Transverse colon (tissue), 4 donors: ENCODE results near the gene PRG3.

Source experiments
- CTCF ChIP-seq, 5 experiments: fragments of 200-600 bp in 3 of 5; fragments of 450-650 bp in 2 of 5; sonication (generic) in 3 of 5; IDR thresholded peaks; 1 replicate in 2 of 5; 2 replicates in 3 of 5; pipeline ENCODE4 v1.5.1; 2016 to 2017; ENCODE audit warnings: antibody characterized with exemption in 5 of 5, inconsistent platforms in 3 of 5, mild to moderate bottlenecking in 2 of 5, moderate library complexity in 1 of 5
- EP300 ChIP-seq: sonication (generic); formaldehyde crosslinking; IDR thresholded peaks from one replicate; pipeline ENCODE4 v1.6.1; 2017; ENCODE audit warnings: antibody characterized with exemption, low read depth
- POLR2AphosphoS5 ChIP-seq, 3 donors: sonication (generic); formaldehyde crosslinking; IDR thresholded peaks; one replicate each; pipeline ENCODE4 v1.6.1; 2016; ENCODE audit warnings: antibody characterized with exemption in 3 of 3

GRCh38 chr11:57344826-57345225 lies 36.1 kb downstream of the PRG3 start:
- no peak for TF ChIP-seq CTCF (IDR thresholded peaks at IDR 0.05)
- no peak for TF ChIP-seq POLR2AphosphoS5 (IDR thresholded peaks at IDR 0.05)
- TF ChIP-seq EP300 = no peak
